ENCODE data around the gene GUCD1. TPM values are rescaled to one million over a fixed set of nuclear protein-coding genes. Genes with fewer than 3 reads are reported as not detected.

GUCD1 gene
- total and polyA plus RNA-seq, 10 of the 15 experiments (the other 5 are each of a cell fraction or from before 2014, with no cell fraction given), result 56.0 to 177 (median 88.2) TPM

- in situ Hi-C loops (cut with MboI), result no loop called here
- H4K20me1 ChIP-seq (ENCODE audit: control insufficient read depth, insufficient read depth), result no peaks in the 10 kb centered on the region
- no TSS peak for BruUV-seq (replicated peaks)
- no peak overlapping the region for H2AFZ ChIP-seq (ENCODE audit: control insufficient read depth, low read depth, low read length)
- H3K27me3 ChIP-seq (replicated peaks in 1 of 2; ENCODE audit: control insufficient read depth in 2 of 2, insufficient read depth in 2 of 2, low read length in 1 of 2), result no peaks in the 10 kb centered on the region
- ChIA-PET CTCF (interaction anchor here (1.0 to 11.4 kb wide), 7 partner anchors 10 to 189 kb away, joined by 3 to 213 read pairs (median 3); no protein-coding TSS in a partner anchor), POLR2A (interaction anchor here (0.6 to 3.3 kb wide), 9 partner anchors 7 to 225 kb away, joined by 3 to 28 read pairs (median 6); partner anchors contain the start of gene ADORA2A), RAD21 (ENCODE audit: unreplicated experiment) (interaction anchor here (0.6 to 3.3 kb wide), 7 partner anchors 9 to 80 kb away, joined by 3 to 42 read pairs (median 4); no protein-coding TSS in a partner anchor), SMC1A (ENCODE audit: uncharacterized antibody, unreplicated experiment) (interaction anchor here (0.7 to 2.8 kb wide), 5 partner anchors 8 to 111 kb away, joined by 3 to 14 read pairs (median 7); partner anchors contain the start of gene ADORA2A)
- TF ChIP-seq CHD2 (IDR thresholded peaks at IDR 0.05; ENCODE audit: borderline replicate concordance, low read depth, low read length), result no peak
- H3K27ac ChIP-seq (ENCODE audit: control insufficient read depth, insufficient read depth), result peak overlapping the region; percentile 57
- DNase-seq (ENCODE audit: low read depth, low spot score) (no peak), ATAC-seq (no peak), FAIRE-seq (no peak)
- H3K36me3 ChIP-seq (ENCODE audit: control insufficient read depth in 2 of 2, insufficient read depth in 2 of 2, low read length in 1 of 2), result no peaks in the 10 kb centered on the region
- H3K4me1 ChIP-seq (ENCODE audit: control insufficient read depth, insufficient read depth, low read length), result peaks cover 51% of the 10 kb centered on the region
- no peaks in the 10 kb centered on the region for H3K79me2 ChIP-seq (ENCODE audit: control insufficient read depth, insufficient read depth, low read length)
- no peak overlapping the region for H3K4me2 ChIP-seq (ENCODE audit: control insufficient read depth, insufficient read depth)
- no peak overlapping the region for H3K9ac ChIP-seq (ENCODE audit: control insufficient read depth, insufficient read depth, low read length)
- H3K4me3 ChIP-seq, result no peak overlapping the region
- H3K9me3 ChIP-seq (replicated peaks; ENCODE audit: control insufficient read depth, insufficient read depth, low read length), result no peaks in the 10 kb centered on the region
- intact Hi-C loops (cut with micrococcal nuclease; ENCODE audit: unreplicated experiment), result no loop called here
- 82% methylated on average over 9 of the region's 9 CpGs for WGBS (ENCODE audit: insufficient coverage, insufficient replicate concordance, low lambda C conversion rate, missing lambda C conversion rate)
These were observed 41.3 kb downstream of the GUCD1 start for GRCh38 chr22:24513378-24514240.

DNA sequence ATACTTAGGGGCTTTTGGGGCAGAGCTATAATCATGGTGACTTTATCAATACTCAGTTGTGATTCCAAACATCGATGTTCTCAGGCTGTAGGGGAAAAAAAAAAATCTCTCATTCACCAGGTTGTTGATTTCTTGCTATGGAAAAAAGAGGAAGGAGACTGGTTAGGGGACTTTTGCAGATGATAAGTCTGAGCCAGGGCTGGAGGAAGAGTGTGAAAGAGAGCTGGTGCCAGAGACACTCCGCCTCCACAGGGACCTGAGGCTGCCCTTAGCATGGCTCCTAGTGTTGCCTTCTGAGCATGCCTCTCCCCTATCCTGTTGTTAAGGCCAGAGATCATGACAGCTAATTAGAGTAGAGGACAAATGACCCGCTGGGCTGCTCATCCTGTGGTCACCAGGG is 42.9 kb downstream of the GUCD1 start:
- BruUV-seq (replicated peaks), result no TSS peak
- intact Hi-C loops (cut with micrococcal nuclease; ENCODE audit: unreplicated experiment), result no loop called here
- ATAC-seq, result peak; percentile 23
- TF ChIP-seq MTA2 (IDR thresholded peaks at IDR 0.05; ENCODE audit: low read depth) (no peak), ETV6 (conservative IDR thresholded peaks at IDR 0.05 in 1 of 2, IDR thresholded peaks at IDR 0.05 in 1 of 2; ENCODE audit: borderline replicate concordance in 1 of 2, low read depth in 1 of 2) (no peak), CEBPB (IDR thresholded peaks at IDR 0.05; ENCODE audit: borderline replicate concordance in 1 of 2, low read depth in 2 of 2, low read length in 2 of 2) (no peak), EED (IDR thresholded peaks at IDR 0.05; ENCODE audit: low read depth) (0 out of 2 replicates have a peak, but pooled peaks have one; percentile 19), HCFC1 (IDR thresholded peaks at IDR 0.05; ENCODE audit: low read length) (no peak), IKZF1 (conservative IDR thresholded peaks at IDR 0.05) (peak; percentile 55; the same call in 1 of the 2 replicates), BRCA1 (IDR thresholded peaks at IDR 0.05; ENCODE audit: low read depth, low read length) (no peak), IKZF2 (IDR thresholded peaks at IDR 0.05) (peak; percentile 39 to 52; a peak in 2 of 4 replicates), SPI1 (IDR thresholded peaks at IDR 0.05; ENCODE audit: borderline replicate concordance, insufficient read depth, low read depth, low read length) (peak; percentile 51; the same call in 1 of the 2 replicates)
- TF ChIP-seq, protein P1, sequence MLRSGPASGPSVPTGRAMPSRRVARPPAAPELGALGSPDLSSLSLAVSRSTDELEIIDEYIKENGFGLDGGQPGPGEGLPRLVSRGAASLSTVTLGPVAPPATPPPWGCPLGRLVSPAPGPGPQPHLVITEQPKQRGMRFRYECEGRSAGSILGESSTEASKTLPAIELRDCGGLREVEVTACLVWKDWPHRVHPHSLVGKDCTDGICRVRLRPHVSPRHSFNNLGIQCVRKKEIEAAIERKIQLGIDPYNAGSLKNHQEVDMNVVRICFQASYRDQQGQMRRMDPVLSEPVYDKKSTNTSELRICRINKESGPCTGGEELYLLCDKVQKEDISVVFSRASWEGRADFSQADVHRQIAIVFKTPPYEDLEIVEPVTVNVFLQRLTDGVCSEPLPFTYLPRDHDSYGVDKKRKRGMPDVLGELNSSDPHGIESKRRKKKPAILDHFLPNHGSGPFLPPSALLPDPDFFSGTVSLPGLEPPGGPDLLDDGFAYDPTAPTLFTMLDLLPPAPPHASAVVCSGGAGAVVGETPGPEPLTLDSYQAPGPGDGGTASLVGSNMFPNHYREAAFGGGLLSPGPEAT (IDR thresholded peaks at IDR 0.05; ENCODE audit: low read depth), result peak; percentile 77

More for the DNA sequence above, 42.9 kb downstream of the GUCD1 start:
- Histone ChIP-seq H3K4me3 (no peak overlapping the region), H2AFZ (ENCODE audit: control insufficient read depth, low read depth, low read length) (peak overlapping the region; percentile 28; the same call in 1 of the 2 replicates), H3K4me2 (ENCODE audit: control insufficient read depth, insufficient read depth) (peak overlapping the region; percentile 66; the same call in 1 of the 2 replicates), H3K27me3 (replicated peaks in 1 of 2; ENCODE audit: control insufficient read depth in 2 of 2, insufficient read depth in 2 of 2, low read length in 1 of 2) (no peaks in the 10 kb centered on the region), H3K27ac (ENCODE audit: control insufficient read depth, insufficient read depth) (no peak overlapping the region; the same call in 1 of the 2 replicates), H3K9me3 (replicated peaks; ENCODE audit: control insufficient read depth, insufficient read depth, low read length) (no peaks in the 10 kb centered on the region), H4K20me1 (ENCODE audit: control insufficient read depth, insufficient read depth) (no peaks in the 10 kb centered on the region), H3K4me1 (ENCODE audit: control insufficient read depth, insufficient read depth, low read length) (peaks cover 61% of the 10 kb centered on the region), H3K36me3 (ENCODE audit: control insufficient read depth in 2 of 2, insufficient read depth in 2 of 2, low read length in 1 of 2) (no peaks in the 10 kb centered on the region), H3K9ac (ENCODE audit: control insufficient read depth, insufficient read depth, low read length) (no peak overlapping the region), H3K79me2 (ENCODE audit: control insufficient read depth, insufficient read depth, low read length) (no peaks in the 10 kb centered on the region)
- CTCF ChIA-PET, result interaction anchor here (1.1 to 11.4 kb wide), 5 partner anchors 8 to 88 kb away, joined by 4 to 213 read pairs (median 7); partner anchors contain the start of gene ADORA2A
- 87% methylated on average over 3 of the region's 3 CpGs for WGBS (ENCODE audit: insufficient coverage, insufficient replicate concordance, low lambda C conversion rate, missing lambda C conversion rate)
- POLR2A ChIA-PET, result interaction anchor here (0.9 to 1.6 kb wide), 2 partner anchors 77 to 87 kb away, joined by 3 to 7 read pairs; no protein-coding TSS in a partner anchor
- FAIRE-seq (no peak), DNase-seq (ENCODE audit: low read depth, low spot score) (no peak)
- in situ Hi-C loops (cut with MboI), result no loop called here
- RAD21 ChIA-PET (ENCODE audit: unreplicated experiment), result interaction anchor here (0.6 to 2.1 kb wide), 7 partner anchors 9 to 112 kb away, joined by 3 to 9 read pairs (median 3); no protein-coding TSS in a partner anchor
- SMC1A ChIA-PET (ENCODE audit: uncharacterized antibody, unreplicated experiment), result interaction anchor here (0.9 to 1.6 kb wide), 3 partner anchors 10 to 113 kb away, joined by 3 to 7 read pairs (median 3); no protein-coding TSS in a partner anchor

Data from GM12878 (cell line).